DOHH2 (cell line): Measurements from ENCODE around the gene IZUMO4.

ENCODE experiments used
- H3F3A ChIP-seq: fragments of 200-600 bp; sonication (generic), shearing (Covaris generic); 2 replicates; pipeline ENCODE4 v1.6.0; 2016; ENCODE audit warnings: antibody characterized with exemption, mild to moderate bottlenecking; ENCODE audit not compliant: control insufficient read depth, insufficient read depth
- H3K27ac ChIP-seq: fragments of 200-600 bp; sonication (generic); 2 replicates; pipeline ENCODE4 v1.5.1; 2014; ENCODE audit warnings: low read depth, mild to moderate bottlenecking, low read length, moderate library complexity
- H3K27me3 ChIP-seq: fragments of 200-600 bp; sonication (generic); 2 replicates; pipeline ENCODE4 v1.6.1; 2014; ENCODE audit warnings: mild to moderate bottlenecking, low read length, mixed read lengths; ENCODE audit not compliant: control insufficient read depth
- H3K36me3 ChIP-seq: fragments of 200-600 bp; sonication (generic); 2 replicates; pipeline ENCODE4 v1.6.1; 2014; ENCODE audit warnings: mild to moderate bottlenecking, low read length, moderate library complexity, mixed read lengths; ENCODE audit not compliant: control insufficient read depth
- H3K4me1 ChIP-seq: fragments of 200-600 bp; sonication (generic); 2 replicates; pipeline ENCODE4 v1.6.1; 2014; ENCODE audit warnings: mild to moderate bottlenecking, low read length, mixed read lengths; ENCODE audit not compliant: control insufficient read depth
- H3K4me2 ChIP-seq: fragments of 200-600 bp; sonication (generic); 2 replicates; pipeline ENCODE4 v1.6.0; 2014; ENCODE audit warnings: mild to moderate bottlenecking, low read length, moderate library complexity
- H3K4me3 ChIP-seq: fragments of 200-600 bp; sonication (generic); 2 replicates; pipeline ENCODE4 v1.5.1; 2014; ENCODE audit warnings: mild to moderate bottlenecking, low read length, mixed read lengths
- H3K79me2 ChIP-seq: fragments of 200-600 bp; sonication (generic); 2 replicates; pipeline ENCODE4 v1.6.1; 2014; ENCODE audit warnings: mild to moderate bottlenecking, low read length, mixed read lengths; ENCODE audit not compliant: control insufficient read depth
- H3K9me2 ChIP-seq: fragments of 200-600 bp; sonication (generic); replicated peaks from 2 replicates; pipeline ENCODE4 v1.6.1; 2014; ENCODE audit warnings: mild to moderate bottlenecking, low read length, mixed read lengths; ENCODE audit not compliant: control insufficient read depth
- H3K9me3 ChIP-seq: fragments of 200-600 bp; sonication (generic); 2 replicates; pipeline ENCODE4 v1.6.1; 2014; ENCODE audit warnings: antibody characterized with exemption, low read length, mixed read lengths; ENCODE audit not compliant: control insufficient read depth, insufficient read depth
- H4K20me1 ChIP-seq: fragments of 200-600 bp; sonication (generic); 2 replicates; pipeline ENCODE4 v1.6.0; 2014; ENCODE audit warnings: low read depth, mild to moderate bottlenecking, antibody characterized with exemption, low read length, moderate library complexity; ENCODE audit not compliant: control insufficient read depth, insufficient read depth
- CTCF ChIP-seq: fragments of 200-600 bp; sonication (generic); IDR thresholded peaks from one replicate; pipeline ENCODE4 v1.5.1; 2014; ENCODE audit warnings: antibody characterized with exemption, mild to moderate bottlenecking, low read depth, low read length; ENCODE audit not compliant: poor library complexity, severe bottlenecking
- EZH2phosphoT487 ChIP-seq: fragments of 200-600 bp; sonication (generic); IDR thresholded peaks from 2 replicates; pipeline ENCODE4 v1.6.1; 2017; ENCODE audit warnings: borderline replicate concordance, mild to moderate bottlenecking, antibody characterized with exemption, low read length, moderate library complexity, mixed read lengths

IZUMO4 gene

DNA sequence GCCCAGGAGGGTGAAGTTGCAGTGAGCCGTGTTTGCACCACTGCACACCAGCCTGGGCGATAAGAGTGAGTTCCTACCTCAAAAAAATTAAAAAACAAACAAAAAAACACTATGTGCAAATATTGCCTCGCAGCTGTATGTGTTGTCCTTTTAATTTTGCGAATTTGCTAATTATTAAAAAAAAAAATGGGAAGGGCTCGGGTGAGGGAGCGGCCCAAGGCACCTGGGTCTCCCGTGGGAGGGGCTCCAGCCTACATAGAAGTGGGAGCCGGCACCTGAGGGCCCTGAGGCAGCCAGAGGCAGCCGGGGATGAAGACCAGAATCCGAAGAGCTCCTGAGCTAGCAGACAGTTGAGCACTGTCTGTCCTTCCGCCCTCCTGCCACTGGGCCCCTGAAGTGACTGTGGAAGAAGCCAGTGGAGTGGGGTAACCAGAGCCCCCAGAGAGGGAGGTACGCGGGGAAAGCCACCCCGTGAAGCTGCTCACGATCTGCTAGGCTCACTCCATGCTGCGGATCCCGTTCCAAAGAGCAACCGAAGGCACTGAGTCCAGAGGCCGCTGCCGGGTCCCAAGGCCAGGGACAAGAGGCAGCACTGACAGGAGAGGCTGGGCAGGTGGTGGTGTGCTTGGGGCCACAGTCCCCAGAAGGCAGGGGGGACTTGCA, 6.5 kb downstream of the IZUMO4 start:
- peaks cover 60% of the 10 kb centered on the region for H3K36me3 ChIP-seq
- H3K9me2 ChIP-seq = no peaks in the 10 kb centered on the region
- no peak overlapping the region for H3K27ac ChIP-seq
- peaks cover 6% of the 10 kb centered on the region; the same call in 1 of the 2 replicates for H3K9me3 ChIP-seq
- 0 out of 2 replicates have a peak, but pooled peaks cover under 1% of the 10 kb centered on the region for H3K4me1 ChIP-seq
- no peaks in the 10 kb centered on the region for H3F3A ChIP-seq
- TF ChIP-seq EZH2phosphoT487 = no peak
- TF ChIP-seq CTCF = no peak
- no peak overlapping the region for H3K4me3 ChIP-seq
- no peak overlapping the region for H3K4me2 ChIP-seq
- no peaks in the 10 kb centered on the region for H3K27me3 ChIP-seq
- H4K20me1 ChIP-seq = no peaks in the 10 kb centered on the region
- H3K79me2 ChIP-seq = peaks cover 16% of the 10 kb centered on the region

DNA sequence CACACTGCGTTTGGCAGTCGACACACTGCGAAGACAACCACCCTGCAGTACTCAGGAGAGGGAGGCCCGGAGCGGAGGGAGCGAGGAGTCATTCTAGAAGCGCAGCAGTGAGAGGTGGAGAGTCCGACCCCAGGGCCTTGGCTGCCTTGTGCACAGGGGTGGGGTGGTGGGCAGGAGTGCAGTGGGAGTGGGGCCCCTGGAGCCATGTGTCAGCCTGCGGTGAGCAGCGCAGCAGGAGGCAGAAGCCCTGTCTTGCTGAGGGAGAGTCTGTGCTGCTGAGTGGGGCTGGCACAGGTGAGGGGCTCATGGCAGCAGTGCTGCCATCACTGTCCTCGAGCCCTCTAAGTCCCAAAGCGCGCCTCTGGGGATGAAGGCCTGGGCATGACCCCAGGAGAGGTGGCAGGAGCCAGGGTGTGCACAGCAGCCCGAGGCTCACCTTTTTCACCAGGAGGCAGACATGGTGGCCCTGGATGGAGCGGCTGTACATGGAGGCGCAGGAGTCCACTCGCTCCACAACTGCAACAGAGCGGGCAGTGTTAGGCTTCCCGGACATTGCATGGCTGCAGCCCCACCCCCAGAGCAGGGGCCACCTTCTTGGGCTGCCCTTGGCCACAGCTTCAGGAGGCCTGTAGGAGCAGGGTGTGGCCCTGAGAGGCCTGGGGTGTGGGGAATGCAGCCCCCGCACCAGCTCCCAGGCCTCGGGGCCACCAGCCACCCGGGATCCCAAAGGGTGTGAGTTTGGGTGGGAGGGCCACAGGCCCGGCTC, 11.7 kb downstream of the IZUMO4 start:
- peaks cover 6% of the 10 kb centered on the region; the same call in 1 of the 2 replicates for H3K9me3 ChIP-seq
- H3K4me3 ChIP-seq = no peak overlapping the region
- H3K27me3 ChIP-seq = no peaks in the 10 kb centered on the region
- H3K9me2 ChIP-seq = no peaks in the 10 kb centered on the region
- no peaks in the 10 kb centered on the region for H3K4me1 ChIP-seq
- H3K27ac ChIP-seq = no peak overlapping the region
- H3K79me2 ChIP-seq = peaks cover 16% of the 10 kb centered on the region
- no peak overlapping the region for H3K4me2 ChIP-seq
- TF ChIP-seq CTCF (no peak), EZH2phosphoT487 (no peak)
- H3K36me3 ChIP-seq = peaks cover 83% of the 10 kb centered on the region
- no peaks in the 10 kb centered on the region for H3F3A ChIP-seq
- H4K20me1 ChIP-seq = no peaks in the 10 kb centered on the region

GRCh38 chr19:2109046-2109864, 12.5 kb downstream of the IZUMO4 start:
- Histone ChIP-seq H3K4me3 (no peak overlapping the region), H3K4me2 (no peak overlapping the region), H3K9me2 (no peaks in the 10 kb centered on the region), H4K20me1 (no peaks in the 10 kb centered on the region), H3K27ac (no peak overlapping the region), H3K9me3 (peaks cover 6% of the 10 kb centered on the region; the same call in 1 of the 2 replicates), H3K27me3 (no peaks in the 10 kb centered on the region), H3K36me3 (peaks cover 84% of the 10 kb centered on the region), H3K4me1 (no peaks in the 10 kb centered on the region), H3K79me2 (peaks cover 8% of the 10 kb centered on the region), H3F3A (no peaks in the 10 kb centered on the region)
- TF ChIP-seq EZH2phosphoT487 (no peak), CTCF (no peak)
